Measurements from ENCODE around the gene CALD1. TPM values are rescaled to one million over a fixed set of nuclear protein-coding genes. Genes with fewer than 3 reads are reported as not detected.

The CALD1 gene
- total RNA-seq, 1 donor from 2014 or later = 352 TPM

DNA sequence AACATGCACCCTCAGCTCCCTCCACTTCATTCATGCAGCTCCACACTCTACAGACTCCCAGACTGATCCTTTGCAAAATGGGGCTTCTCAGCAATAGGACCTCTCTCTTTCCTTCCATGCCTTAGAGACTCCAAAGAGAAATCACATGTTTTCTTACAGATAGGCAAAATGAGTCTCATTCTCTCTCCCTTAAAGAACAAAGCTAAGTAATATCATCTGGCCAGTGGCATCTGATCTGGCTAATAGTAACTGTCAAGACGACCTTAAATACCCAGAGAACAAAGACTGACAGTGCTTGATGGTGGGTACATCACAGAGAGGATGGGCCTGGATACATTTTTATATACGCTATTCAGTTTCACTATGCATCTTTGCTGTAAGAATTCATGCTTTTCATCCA lies 43.1 kb upstream of the CALD1 start:
- Histone ChIP-seq H3K4me1 (peaks cover 0 to 20% of the 10 kb centered on the region in 2 donors), H3K9me3 (no peaks in the 10 kb centered on the region), H3K27me3 (no peaks in the 10 kb centered on the region), H3K27ac (no peak overlapping the region), H3K36me3 (no peaks in the 10 kb centered on the region), H3K4me3 (no peak overlapping the region)
- intact Hi-C loops (cut with DNase I) = no loop called here
- TF ChIP-seq, protein P1, sequence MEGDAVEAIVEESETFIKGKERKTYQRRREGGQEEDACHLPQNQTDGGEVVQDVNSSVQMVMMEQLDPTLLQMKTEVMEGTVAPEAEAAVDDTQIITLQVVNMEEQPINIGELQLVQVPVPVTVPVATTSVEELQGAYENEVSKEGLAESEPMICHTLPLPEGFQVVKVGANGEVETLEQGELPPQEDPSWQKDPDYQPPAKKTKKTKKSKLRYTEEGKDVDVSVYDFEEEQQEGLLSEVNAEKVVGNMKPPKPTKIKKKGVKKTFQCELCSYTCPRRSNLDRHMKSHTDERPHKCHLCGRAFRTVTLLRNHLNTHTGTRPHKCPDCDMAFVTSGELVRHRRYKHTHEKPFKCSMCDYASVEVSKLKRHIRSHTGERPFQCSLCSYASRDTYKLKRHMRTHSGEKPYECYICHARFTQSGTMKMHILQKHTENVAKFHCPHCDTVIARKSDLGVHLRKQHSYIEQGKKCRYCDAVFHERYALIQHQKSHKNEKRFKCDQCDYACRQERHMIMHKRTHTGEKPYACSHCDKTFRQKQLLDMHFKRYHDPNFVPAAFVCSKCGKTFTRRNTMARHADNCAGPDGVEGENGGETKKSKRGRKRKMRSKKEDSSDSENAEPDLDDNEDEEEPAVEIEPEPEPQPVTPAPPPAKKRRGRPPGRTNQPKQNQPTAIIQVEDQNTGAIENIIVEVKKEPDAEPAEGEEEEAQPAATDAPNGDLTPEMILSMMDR (IDR thresholded peaks at IDR 0.05) = no peak
- no peak for DNase-seq (ENCODE audit: low spot score in 2 of 2)

GRCh38 chr7:134737566-134738345 lies 41.7 kb upstream of the CALD1 start:
- Histone ChIP-seq H3K9me3 (no peaks in the 10 kb centered on the region), H3K36me3 (no peaks in the 10 kb centered on the region), H3K27ac (peak overlapping the region; percentile 34 to 37), H3K4me3 (no peak overlapping the region), H3K4me1 (peaks cover 7 to 24% of the 10 kb centered on the region in 2 donors), H3K27me3 (no peaks in the 10 kb centered on the region)
- DNase-seq (ENCODE audit: low spot score in 2 of 2) = no peak
- intact Hi-C loops (cut with DNase I) = no loop called here
- TF ChIP-seq, protein P1 (IDR thresholded peaks at IDR 0.05) = no peak

- TF ChIP-seq, protein P1 (IDR thresholded peaks at IDR 0.05) = no peak
- intact Hi-C loops (cut with DNase I) = no loop called here
- H3K36me3 ChIP-seq = no peaks in the 10 kb centered on the region
- no peak overlapping the region for H3K4me3 ChIP-seq
- H3K9me3 ChIP-seq = no peaks in the 10 kb centered on the region
- H3K27ac ChIP-seq = peak overlapping the region; percentile 4 to 27
- H3K27me3 ChIP-seq = no peaks in the 10 kb centered on the region
- H3K4me1 ChIP-seq = peaks cover 7 to 35% of the 10 kb centered on the region in 2 donors
- DNase-seq (ENCODE audit: low spot score in 2 of 2) = no peak
Observed at GRCh38 chr7:134739362-134739761, 40.1 kb upstream of the CALD1 start.

- H3K27ac ChIP-seq = peak overlapping the region in 1 of 2 donors; percentile 87
- no peaks in the 10 kb centered on the region for H3K27me3 ChIP-seq
- peaks cover 7 to 44% of the 10 kb centered on the region in 2 donors for H3K4me1 ChIP-seq
- DNase-seq (ENCODE audit: low spot score in 2 of 2) = no peak
- H3K36me3 ChIP-seq = no peaks in the 10 kb centered on the region
- TF ChIP-seq, protein P1 (IDR thresholded peaks at IDR 0.05) = no peak
- no peaks in the 10 kb centered on the region for H3K9me3 ChIP-seq
- H3K4me3 ChIP-seq = no peak overlapping the region
- intact Hi-C loops (cut with DNase I) = no loop called here
Observed at GRCh38 chr7:134740376-134740775, 39.1 kb upstream of the CALD1 start.

- peak overlapping the region; percentile 85 to 87 for H3K27ac ChIP-seq
- TF ChIP-seq, protein P1 (IDR thresholded peaks at IDR 0.05) = no peak
- peaks cover 7 to 47% of the 10 kb centered on the region in 2 donors for H3K4me1 ChIP-seq
- no peak overlapping the region for H3K4me3 ChIP-seq
- H3K27me3 ChIP-seq = no peaks in the 10 kb centered on the region
- H3K36me3 ChIP-seq = no peaks in the 10 kb centered on the region
- no peaks in the 10 kb centered on the region for H3K9me3 ChIP-seq
- DNase-seq (ENCODE audit: low spot score in 2 of 2) = no peak
- intact Hi-C loops (cut with DNase I) = no loop called here
Observed at GRCh38 chr7:134741907-134742635, 37.4 kb upstream of the CALD1 start.
